Ramos (cell line): Measurements from ENCODE around the gene IGFLR1.

Experiments
- in situ Hi-C: fragments of 300-500 bp; cut with MboI; formaldehyde crosslinking; loops from one replicate; pipeline ENCODE4 v1.14.3; 2022; ENCODE audit warnings: low sequenced_read_pairs; ENCODE audit not compliant: unreplicated experiment

IGFLR1 gene

DNA sequence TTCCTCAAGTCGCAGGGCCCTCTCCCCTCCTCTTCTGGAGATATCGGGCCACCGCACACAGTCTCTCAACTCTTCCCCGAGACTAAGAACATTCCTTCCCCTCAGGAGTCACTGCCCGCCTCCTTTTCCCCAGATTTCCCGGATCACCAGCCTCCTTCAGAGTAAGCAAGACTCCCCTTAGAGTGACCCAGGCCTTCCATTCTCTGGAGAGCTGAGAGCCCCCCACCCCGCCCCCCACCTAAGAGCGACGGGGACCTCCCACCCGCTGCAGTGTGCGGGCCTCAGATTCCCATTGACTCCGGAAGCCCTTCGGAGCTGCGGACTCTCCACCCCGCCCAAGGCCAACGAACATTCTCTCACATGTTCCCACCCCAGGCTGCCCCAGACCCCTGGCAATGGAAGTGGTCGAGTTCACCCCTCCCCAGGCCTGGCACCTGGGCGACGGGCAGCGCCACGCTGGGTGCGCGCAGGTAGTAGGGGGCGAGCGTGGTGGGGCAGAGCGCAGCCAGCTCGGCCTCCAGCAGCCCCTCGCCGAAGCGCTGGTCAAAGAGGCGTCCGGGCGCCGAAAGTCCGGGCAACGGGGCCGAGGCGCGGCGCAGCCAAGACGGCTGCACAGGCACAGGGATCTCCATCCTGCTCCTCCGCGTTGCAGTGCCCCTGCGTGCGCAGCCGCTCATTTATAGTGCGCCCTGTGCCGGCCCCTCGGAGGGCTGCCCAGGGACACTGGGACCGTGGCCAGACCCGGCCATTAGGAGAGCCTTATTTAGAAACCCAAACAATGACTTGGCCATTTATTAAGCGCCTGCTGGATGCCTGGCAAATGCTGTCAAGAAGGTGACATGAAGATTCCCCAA lies 14.4 kb upstream of the IGFLR1 start, which contains the start of gene HSPB6:
Gene HSPB6, minus strand, starts transcription at position 653 of the 854 bp plus-strand sequence. Its CDS starts 21 bp downstream, at position 632.
- in situ Hi-C loops, result no loop called here

DNA sequence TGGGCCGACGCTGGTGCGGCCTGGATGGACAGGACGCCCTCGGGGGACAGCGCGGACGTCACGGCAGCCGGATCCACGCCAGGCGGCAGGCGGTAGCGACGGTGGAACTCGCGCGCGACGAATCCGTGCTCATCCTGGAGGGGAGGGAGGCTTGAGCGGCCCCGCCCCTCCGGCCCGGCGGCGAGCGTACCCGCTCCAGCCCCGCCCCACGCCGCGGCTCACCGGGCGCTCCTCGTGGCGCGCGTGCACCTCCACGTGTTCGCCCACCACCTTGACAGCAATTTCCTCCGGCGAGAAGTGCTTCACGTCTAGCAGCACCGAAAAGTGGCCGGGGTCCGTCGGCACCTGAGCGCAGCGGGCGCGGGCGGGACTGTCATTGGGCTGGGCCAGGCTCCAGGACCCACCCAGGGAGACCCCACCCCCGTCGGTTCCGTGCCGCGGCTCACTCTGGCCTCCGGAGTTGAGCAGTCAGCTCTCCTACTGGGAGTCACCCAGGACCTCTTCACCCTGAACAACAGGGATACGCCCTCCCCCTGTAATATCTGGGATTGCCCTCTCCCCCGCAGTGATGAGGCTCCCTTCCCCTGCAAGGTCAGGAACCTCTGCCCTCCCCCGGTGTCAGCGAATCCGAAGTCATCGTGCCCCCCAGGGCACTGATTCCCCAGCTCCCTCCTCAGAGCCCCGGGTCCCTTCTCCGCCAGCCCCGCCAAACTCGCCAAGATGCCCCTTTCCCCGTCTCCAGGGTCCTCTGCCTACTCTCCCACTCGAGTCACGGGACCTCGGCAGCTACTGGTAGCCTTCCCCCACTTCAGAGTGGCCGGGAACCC lies 13.5 kb upstream of the IGFLR1 start:
- in situ Hi-C loops, result no loop called here

DNA sequence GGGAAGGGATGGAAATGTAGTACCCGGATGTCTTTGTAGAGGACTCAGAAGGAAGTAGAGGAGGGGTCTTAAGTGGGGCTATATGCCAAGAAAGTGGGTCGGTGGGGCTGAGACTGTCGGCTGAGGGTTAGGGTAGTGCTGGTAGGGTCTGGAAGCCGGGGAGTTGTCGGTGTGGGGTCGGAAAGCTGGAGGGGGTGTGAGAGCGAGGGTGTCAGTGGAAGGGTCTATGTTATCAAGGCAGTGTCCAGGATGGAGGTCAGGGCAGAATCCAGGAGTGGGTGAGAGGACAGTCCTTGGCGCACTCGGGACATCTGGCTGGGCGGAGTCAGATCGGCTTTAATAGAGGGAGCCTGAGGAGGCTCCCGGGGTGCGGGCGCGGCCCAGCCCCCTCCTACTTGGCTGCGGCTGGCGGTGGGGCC lies 12.9 kb upstream of the IGFLR1 start:
- in situ Hi-C loops, result no loop called here

DNA sequence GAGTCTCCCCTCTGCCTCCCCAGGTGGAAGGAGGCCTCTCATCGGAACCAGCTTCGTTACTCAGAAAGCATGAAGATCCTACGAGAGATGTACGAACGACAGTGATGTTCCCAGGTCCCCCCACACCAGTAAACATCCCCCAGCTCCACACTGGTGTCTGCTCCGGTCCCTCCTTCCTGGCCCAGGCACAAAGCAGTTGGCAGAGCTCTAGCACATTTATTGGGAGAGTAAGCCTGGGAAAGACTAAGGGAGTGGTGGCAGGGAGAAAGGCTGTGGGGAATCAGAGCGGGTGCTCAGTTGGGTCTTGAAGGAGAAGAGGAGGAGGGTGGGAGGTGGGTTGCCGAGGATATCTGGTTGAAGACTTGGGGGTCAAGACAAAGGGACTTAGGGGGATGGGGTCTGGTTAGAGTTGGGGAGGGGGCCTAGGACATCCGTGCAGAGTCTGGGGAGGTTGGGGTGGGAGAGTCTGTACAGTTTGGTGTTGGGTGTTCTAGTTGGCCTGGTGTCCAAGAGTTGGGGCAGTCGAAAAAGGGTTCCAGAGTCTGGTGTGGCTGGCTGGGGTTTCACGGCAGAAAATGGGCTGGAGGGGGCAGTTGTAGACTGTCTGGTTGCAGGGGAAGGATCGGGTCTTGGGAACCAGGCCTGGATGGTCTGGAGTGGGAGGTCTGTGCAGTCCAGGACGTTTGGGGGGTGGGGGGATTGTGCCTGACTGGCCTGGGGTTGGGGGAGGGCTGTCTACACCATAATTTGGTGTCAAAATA lies 12.3 kb upstream of the IGFLR1 start:
- in situ Hi-C loops, result no loop called here

DNA sequence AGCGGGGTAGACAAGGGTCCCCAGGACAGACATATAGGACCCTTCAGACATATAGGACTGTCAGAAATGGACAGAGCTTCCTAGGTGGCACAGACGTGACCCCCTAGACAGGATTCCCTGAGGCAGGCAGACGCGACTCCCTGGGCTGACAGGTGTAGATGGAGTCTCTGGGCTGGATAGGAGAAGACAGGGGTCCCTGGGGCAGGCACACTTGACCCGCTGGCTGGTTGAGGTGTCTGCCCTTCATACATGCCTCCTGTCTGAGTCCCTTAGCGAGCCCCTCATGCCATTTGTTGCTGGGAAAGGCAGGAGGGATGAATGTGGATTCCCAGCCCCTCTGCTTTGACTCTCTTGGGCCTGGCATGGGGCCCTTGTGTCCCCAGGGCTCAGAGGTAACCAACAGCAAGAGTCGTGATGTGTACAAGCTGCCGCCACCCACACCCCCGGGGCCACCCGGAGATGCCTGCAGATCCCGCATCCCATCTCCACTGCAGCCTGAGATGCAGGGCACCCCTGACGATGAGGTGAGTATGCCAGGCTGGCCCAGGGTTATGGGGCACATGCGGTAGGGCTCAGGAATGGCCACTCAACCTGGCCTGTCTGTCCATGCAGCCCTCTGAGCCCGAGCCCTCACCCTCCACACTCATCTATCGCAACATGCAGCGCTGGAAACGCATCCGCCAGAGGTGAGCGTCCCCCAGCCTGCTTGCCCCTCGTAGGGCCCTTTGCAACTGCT lies 11.6 kb upstream of the IGFLR1 start:
- in situ Hi-C loops, result no loop called here

DNA sequence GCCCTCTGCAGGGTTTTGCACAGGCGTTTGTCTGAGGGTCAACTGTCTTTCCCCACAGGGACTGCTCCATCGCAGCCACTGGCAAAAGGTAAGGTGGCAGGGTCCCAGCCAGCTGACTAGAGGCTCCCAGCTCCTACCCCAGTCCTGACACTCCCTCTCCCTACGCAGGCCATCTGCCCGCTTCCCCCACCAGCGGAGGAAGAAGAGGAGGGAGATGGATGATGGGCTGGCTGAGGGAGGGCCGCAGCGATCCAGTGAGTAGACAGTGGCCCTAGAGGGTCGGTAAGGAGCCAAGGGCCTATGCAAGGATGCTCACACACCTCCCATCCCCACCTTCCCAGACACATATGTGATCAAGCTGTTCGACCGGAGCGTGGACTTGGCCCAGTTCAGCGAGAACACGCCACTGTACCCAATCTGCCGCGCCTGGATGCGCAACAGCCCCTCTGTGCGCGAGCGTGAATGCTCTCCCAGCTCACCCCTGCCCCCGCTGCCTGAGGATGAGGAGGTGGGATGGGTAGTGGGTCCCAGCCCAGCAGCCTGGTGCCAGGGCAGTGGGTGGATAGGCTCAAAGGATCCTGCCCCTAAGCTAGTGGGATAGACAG lies 10.6 kb upstream of the IGFLR1 start:
- in situ Hi-C loops, result no loop called here

DNA sequence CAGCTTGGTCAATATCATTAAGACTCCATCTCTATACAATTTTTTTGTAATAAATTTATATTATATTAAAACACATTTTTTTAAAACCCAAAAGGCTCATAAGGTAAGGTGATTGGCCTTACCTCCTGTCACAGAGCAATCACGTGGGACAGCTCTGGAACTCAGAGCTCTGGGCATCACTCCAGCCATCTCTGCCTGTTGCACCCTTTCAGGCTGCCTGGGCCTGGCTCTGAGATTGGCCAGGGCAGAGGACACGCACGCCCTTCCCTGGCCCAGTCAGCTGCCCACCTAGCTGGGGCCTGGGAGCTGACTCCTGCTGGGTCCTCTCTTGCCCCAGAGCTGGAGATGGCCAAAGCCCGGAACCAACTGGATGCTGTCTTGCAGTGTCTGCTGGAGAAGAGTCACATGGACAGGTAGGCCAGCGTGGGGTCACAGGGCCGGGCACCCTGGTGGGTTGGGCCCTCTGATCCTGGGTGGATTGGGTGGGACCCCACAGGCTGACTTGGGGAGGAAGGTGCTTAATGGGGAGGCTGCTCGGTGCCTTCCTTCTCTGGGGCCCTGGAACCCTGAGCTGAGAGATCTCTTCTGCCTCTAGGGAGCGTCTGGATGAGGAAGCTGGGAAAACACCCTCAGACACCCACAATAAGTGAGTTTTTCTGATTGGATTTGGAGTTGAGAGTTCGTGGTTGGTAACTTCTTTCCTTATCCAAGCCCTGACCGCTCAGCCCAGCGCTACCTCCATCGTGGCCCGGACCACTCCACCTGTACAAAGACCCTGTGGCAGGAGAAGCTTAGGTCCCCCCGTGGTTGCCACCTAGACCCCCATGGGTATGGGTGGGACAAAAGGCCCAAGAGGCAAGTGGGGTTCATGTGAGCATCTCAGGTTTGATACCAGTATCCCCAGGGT lies 9.8 kb upstream of the IGFLR1 start:
- in situ Hi-C loops, result no loop called here

DNA sequence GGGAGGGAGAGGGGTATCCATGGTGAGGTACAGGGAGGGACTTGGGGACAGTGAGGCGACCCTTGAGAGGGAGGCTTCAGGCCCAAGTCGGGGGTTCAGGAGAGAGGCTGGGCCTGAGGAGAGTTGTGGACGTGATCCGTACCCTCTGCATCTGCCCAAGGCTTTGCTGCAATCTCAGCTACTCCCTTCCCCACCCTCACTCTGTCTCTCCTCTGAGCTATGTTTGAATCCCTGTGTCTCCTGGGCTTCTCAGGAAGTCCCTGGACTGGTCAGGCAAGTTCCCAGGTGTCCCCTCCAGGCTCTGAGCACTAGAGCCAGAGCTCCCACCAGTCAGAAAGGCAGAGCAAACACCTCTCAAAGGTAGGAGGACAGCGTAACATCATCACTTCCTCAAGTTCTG lies 7.9 kb upstream of the IGFLR1 start:
- in situ Hi-C loops, result no loop called here

DNA sequence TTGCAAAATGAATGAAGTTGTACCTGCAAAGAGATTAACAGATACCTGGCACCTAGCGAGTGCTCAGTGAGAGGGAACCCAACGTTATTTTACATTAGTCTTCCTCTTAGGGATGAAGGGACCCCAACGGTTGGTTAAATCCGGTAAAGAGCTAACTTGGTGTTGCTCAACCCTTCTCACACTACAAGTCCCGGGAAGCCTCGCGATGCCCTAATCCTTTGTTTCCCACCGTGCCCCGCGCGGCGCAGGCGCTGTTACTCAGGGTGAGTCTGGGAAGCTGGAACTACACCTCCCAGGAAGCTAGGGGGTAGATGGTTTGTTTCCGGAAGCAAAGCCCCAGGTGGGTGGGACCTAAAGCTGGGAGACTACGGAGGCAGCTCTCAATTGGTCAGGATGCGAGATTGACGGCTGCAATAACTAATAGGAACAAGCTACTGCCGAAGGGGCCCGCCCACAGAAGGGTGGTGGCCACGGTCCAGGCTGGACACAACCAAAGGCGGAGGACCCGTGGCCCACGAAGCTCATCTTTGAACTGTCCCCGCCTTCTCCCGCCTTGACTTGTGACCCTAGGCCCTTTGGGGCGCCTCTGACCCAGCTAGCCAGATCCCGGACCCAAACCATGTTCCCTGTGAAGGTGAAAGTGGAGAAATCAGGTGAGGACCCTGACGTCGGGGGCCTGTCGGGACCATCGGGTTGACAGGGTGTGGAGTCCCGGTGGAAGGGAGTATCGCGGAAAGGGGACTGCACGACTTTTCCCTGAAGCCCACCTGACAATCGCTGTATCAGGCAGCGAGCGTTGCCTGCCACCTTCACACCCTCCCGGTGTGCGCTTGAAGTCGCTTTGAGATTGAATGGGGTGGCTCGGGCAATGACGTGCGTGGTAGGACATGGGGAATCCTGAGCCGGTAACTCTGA lies 6.1 kb upstream of the IGFLR1 start, which contains the start of gene LIN37:
Gene LIN37, plus strand, starts transcription at position 471 of the 915 bp plus-strand sequence. Its CDS starts 149 bp downstream, at position 620.
- in situ Hi-C loops, result no loop called here

DNA sequence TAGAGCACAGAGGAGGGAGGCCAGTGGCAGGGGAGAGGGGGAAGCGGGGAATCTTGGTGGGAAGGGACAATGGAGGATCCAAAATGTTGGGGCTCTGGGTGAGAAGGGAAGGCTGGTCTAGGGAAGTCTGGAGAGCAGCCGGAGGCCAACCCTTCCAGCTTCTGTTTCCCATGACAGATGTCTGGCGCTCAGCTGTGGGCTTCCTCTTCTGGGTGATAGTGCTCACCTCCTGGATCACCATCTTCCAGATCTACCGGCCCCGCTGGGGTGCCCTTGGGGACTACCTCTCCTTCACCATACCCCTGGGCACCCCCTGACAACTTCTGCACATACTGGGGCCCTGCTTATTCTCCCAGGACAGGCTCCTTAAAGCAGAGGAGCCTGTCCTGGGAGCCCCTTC lies 4.3 kb upstream of the IGFLR1 start:
- in situ Hi-C loops, result no loop called here

DNA sequence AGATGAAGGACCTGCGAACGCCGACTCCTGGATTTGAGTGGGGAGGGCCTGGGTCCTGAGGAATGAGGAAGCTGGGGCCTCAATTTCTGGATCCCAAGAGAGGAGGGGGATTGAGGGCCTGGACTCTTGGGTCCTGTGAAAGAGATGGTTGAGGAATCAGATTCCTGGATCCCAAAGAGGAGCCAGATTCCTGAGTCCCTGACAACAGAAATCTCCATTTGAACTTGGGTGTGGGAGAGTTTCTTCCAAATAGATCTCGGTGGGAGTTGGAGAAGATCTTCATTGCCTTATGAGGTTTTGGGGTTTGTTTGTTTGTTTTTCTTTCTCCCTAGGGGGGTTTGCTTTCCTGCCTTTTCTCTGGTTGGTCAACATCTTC lies 3.8 kb upstream of the IGFLR1 start:
- in situ Hi-C loops, result no loop called here

DNA sequence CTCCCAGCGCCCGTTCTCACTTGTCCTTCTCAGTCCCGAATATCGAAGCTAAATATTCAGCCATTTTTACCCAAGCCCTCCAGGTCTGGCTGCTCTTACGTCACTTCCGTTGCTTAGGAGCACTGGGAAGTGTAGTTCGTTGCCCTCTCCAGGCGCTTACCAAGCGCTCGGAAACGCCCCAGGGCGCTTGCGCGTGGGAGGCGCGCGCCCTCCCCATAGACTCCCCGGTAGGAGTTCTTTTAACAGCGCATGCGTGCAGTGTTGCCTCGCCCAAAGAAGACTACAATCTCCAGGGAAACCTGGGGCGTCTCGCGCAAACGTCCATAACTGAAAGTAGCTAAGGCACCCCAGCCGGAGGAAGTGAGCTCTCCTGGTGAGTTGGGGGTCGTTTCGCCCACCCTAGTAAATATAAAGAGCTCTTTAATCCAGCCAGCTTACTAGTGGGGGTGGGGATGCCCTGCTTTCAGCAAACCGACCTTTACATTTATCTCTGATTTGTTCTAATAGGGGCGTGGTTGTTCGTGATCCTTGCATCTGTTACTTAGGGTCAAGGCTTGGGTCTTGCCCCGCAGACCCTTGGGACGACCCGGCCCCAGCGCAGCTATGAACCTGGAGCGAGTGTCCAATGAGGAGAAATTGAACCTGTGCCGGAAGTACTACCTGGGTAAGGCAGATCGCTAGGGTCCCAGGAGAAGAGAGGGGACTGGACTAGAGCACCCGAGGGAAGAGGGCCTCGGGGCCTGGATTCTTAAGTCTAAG lies 3.3 kb upstream of the IGFLR1 start, which contains the start of the genes PSENEN and U2AF1L4:
Gene PSENEN, plus strand, starts transcription at position 324 of the 759 bp plus-strand sequence. Its CDS starts 280 bp downstream, at position 604.
Gene U2AF1L4, minus strand, starts transcription at position 91 of the 759 bp plus-strand sequence. Its CDS starts 27 bp downstream, at position 64.
- in situ Hi-C loops, result no loop called here

DNA sequence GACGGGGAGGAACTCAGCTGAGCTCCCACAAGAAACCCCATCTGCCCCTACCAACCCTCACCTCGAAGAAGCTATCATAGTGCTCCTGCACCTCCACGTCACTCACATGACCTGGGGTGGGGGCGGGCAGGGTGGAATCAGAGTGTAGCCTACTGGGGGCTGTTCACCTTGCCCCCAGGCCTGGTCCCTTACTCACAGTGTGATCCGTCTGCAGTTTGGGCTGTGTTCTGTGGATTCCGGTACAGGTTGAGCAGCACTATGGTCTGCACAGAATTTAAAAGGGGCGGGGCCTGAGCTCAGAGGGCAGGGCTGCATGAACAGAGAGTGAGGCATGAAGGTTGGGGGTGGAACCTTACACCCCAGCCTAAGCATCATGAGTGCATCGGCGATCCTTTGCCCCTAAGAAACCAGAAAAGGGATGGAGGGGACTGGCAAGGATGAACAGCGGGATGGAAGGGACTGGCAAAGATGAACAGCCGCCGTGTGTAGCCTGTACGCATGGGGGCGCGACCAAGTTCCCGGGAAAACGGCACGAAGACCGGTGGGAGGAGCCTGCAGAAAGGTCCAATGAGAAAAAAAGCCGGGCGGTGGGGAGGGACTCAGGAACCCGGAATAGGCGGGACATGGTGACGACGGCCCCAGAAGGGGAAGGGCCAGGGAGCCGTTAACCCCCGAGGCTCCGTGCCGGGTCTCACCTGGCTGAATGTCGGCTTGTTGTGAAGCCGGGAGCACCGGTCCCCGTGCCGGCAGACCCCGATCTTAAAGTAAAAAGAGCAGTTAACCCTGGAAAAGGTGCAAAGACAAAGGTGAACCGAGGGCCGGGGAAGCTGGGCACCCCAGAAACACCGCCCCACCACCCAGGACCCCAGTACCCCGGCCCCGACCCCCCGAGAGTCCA lies 2.4 kb upstream of the IGFLR1 start:
- in situ Hi-C loops, result no loop called here

DNA sequence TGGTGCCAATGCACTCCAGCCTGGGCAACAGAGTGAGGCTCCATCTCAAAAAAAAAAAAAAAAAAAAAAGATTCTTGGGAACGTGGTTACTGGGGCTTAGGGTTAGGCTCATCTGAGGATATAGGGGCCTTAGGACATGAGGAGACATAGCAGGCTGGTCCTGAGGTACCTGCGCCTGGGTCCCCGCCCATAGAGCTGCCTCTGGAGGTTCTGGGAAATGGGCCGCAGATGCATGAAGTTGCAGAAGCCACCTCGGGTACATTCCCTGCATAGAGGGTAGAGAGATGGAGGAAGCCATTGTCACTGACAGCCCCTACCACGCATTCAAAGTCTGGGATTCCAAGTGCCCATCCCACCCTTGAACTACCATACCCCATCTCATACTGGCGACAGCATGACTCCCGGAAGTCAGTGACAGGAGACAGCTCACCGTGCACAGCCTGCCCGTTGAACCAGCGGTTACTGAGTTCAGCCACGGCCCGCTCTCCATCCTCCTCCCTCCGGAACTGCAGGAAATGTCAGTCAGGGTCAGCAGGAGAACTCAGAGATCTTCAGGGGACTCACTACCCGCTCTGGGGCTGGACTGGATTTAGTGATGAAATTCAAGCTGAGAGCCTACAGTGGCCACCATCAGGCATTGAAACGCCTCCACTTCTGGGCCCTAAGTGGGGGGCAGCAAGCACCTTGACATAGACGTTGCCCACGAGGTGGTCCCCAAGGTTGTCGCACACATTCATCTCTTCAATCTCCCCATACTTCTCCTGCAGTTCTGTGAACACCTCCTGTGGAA lies 1.6 kb upstream of the IGFLR1 start:
- in situ Hi-C loops, result no loop called here

DNA sequence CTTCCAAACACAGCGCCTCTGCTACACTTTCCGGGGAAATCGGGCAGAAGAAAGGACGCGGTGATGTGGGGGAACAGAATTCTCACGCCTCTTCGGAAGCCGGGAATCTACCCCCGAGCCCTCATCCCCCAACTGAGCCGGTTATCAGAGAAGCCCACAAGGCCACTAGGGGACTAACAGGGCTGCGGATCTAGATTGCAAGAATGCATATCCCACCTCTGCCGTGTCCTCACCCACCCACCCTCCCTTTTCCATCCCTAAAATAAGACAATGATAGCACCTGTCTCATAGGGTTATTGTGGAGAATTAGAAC lies 1.1 kb downstream of the IGFLR1 start:
- in situ Hi-C loops, result no loop called here
